B cell (primary cell): ENCODE measurements around the gene TMEM131. TPM values are rescaled to one million over a fixed set of nuclear protein-coding genes. Genes with fewer than 3 reads are reported as not detected.
A peak's percentile ranks its signal among the peaks of the same experiment; 100 is the strongest.

Experiments
- ATAC-seq: fragments of 200-7000 bp; cut with Tn5 transposase; one replicate; pipeline ENCODE4 v1.10.0; 2021; ENCODE audit warnings: low read depth, mild to moderate bottlenecking, moderate number of reproducible peaks, moderate library complexity
- CTCF ChIA-PET: fragments of 350-600 bp; sonication (Branson Sonifier 250); formaldehyde crosslinking; loops from one replicate; lab custom pipeline; 2021; ENCODE audit warnings: antibody characterized with exemption, inconsistent platforms; lab: Charles Lee
- POLR2A ChIA-PET: fragments of 350-600 bp; sonication (Branson Sonifier 250); formaldehyde crosslinking; loops from one replicate; lab custom pipeline; 2021; ENCODE audit warnings: antibody characterized with exemption; lab: Charles Lee
- DNase-seq: peaks from one replicate; pipeline ENCODE4 v3.0.0; 2013
- H2AFZ ChIP-seq: 2 replicates; pipeline ENCODE4 v1.6.1; 2012; ENCODE audit warnings: mild to moderate bottlenecking, low read depth, low read length; ENCODE audit not compliant: insufficient read depth, poor library complexity, severe bottlenecking
- H3K27ac ChIP-seq, 2 donors: 1 replicate in 1 of 2; 2 replicates in 1 of 2; pipeline ENCODE4 v1.5.1; 2012 to 2013; ENCODE audit warnings: low read length in 2 of 2, mild to moderate bottlenecking in 2 of 2, moderate library complexity in 1 of 2
- H3K27me3 ChIP-seq, 4 experiments: fragments of 200-600 bp in 1 of 4; sonication (generic) in 1 of 4; replicated peaks in 1 of 4; 1 replicate in 2 of 4; 2 replicates in 2 of 4; pipeline versions ENCODE4 v1.6.1 to v1.7.0; 2013 to 2016; ENCODE audit warnings: low read length in 3 of 4, mild to moderate bottlenecking in 2 of 4, mixed read lengths in 1 of 4, moderate library complexity in 1 of 4; ENCODE audit not compliant: insufficient read depth in 4 of 4, control insufficient read depth in 3 of 4; ENCODE audit errors: control extremely low read depth in 1 of 4
- H3K36me3 ChIP-seq, 2 experiments: replicated peaks in 1 of 2; 1 replicate in 1 of 2; 2 replicates in 1 of 2; pipeline versions ENCODE4 v1.6.1 to v1.7.1; 2013; ENCODE audit warnings: low read length in 1 of 2; ENCODE audit not compliant: insufficient read depth in 2 of 2, control insufficient read depth in 1 of 2; ENCODE audit errors: control extremely low read depth in 1 of 2, extremely low read depth in 1 of 2
- H3K4me1 ChIP-seq, 2 donors: fragments of 200-600 bp in 1 of 2; sonication (generic) in 1 of 2; 1 replicate in 1 of 2; 2 replicates in 1 of 2; pipeline versions ENCODE4 v1.5.1 to v1.6.1; 2013 to 2017; ENCODE audit warnings: low read length in 2 of 2; ENCODE audit not compliant: control insufficient read depth in 2 of 2, insufficient read depth in 2 of 2
- H3K4me2 ChIP-seq: replicated peaks from 2 replicates; pipeline ENCODE3; 2012; ENCODE audit warnings: mild to moderate bottlenecking, low read depth, low read length; ENCODE audit not compliant: poor library complexity, severe bottlenecking
- H3K4me3 ChIP-seq, 5 experiments: fragments of 200-600 bp in 1 of 5; sonication (generic) in 1 of 5; 1 replicate in 3 of 5; 2 replicates in 2 of 5; pipeline versions ENCODE4 v1.5.1 to v1.7.0; 2011 to 2016; ENCODE audit warnings: low read length in 4 of 5, mild to moderate bottlenecking in 4 of 5, low read depth in 2 of 5, control low read depth in 1 of 5, moderate library complexity in 1 of 5; ENCODE audit not compliant: insufficient read depth in 1 of 5; ENCODE audit errors: control extremely low read depth in 1 of 5, extremely low read depth in 1 of 5
- H3K79me2 ChIP-seq: fragments of 200-600 bp; sonication (generic); one replicate; pipeline ENCODE4 v1.6.0; 2016; ENCODE audit warnings: low read length; ENCODE audit not compliant: control insufficient read depth, insufficient read depth
- H3K9ac ChIP-seq: fragments of 200-600 bp; sonication (generic); 2 replicates; pipeline ENCODE4 v1.6.1; 2017; ENCODE audit warnings: mild to moderate bottlenecking, low read length, moderate library complexity
- H3K9me3 ChIP-seq, 3 donors: one replicate each; pipeline versions ENCODE4 v1.6.1 to v1.7.1; 2013; ENCODE audit warnings: low read length in 2 of 3; ENCODE audit not compliant: control insufficient read depth in 2 of 3, insufficient read depth in 1 of 3; ENCODE audit errors: control extremely low read depth in 1 of 3
- H4K20me1 ChIP-seq: 2 replicates; pipeline ENCODE4 v1.6.0; 2012; ENCODE audit warnings: mild to moderate bottlenecking, low read length; ENCODE audit not compliant: insufficient read depth, control insufficient read depth, poor library complexity, severe bottlenecking
- H3K27ac Mint-ChIP-seq: one replicate; pipeline ENCODE4 v1.8.0; 2021; ENCODE audit warnings: mixed read lengths
- H3K27me3 Mint-ChIP-seq: one replicate; pipeline ENCODE4 v1.8.0; 2021; ENCODE audit warnings: mixed read lengths
- H3K4me1 Mint-ChIP-seq: one replicate; pipeline ENCODE4 v1.8.0; 2021; ENCODE audit warnings: mixed read lengths
- H3K4me3 Mint-ChIP-seq: one replicate; pipeline ENCODE4 v1.8.0; 2021; ENCODE audit warnings: mixed read lengths
- H3K9me3 Mint-ChIP-seq: one replicate; pipeline ENCODE4 v1.8.0; 2022; ENCODE audit warnings: mixed read lengths; ENCODE audit not compliant: insufficient read depth
- EZH2 ChIP-seq: IDR thresholded peaks from 2 replicates; pipeline ENCODE4 v1.6.1; 2012; ENCODE audit warnings: borderline replicate concordance, low read depth, mild to moderate bottlenecking, moderate library complexity, low read length; ENCODE audit not compliant: insufficient read depth, poor library complexity, severe bottlenecking
- WGBS: methylation state at CpG from one replicate; pipeline ENCODE4 v1.1.5; 2013; ENCODE audit warnings: missing lambda C conversion rate; ENCODE audit not compliant: insufficient coverage; 5-methylcytosine and 5-hydroxymethylcytosine counted together
- intact Hi-C: fragments of 100-400 bp; cut with micrococcal nuclease; formaldehyde crosslinking; loops from one replicate; pipeline ENCODE4 v1.10.0; 2022
- polyA plus RNA-seq: library from polyadenylated mRNA; depleted of rRNA; stranded (reverse); fragments of >200 nt; gene quantifications from 2 replicates; pipeline ENCODE4 v1.2.3, GENCODE V29; 2012
- total RNA-seq, 2 donors: library from RNA; stranded (reverse); fragments of 120-200 nt in 1 of 2; gene quantifications; 1 replicate in 1 of 2; 2 replicates in 1 of 2; pipeline versions ENCODE4 v1.2.3 to v1.2.4, GENCODE V29; 2013 to 2022
- TF ChIP-seq, protein P1 (sequence below): fragments of 200-600 bp; IDR thresholded peaks from one replicate; pipeline ENCODE4 v1.8.0; 2022; ENCODE audit warnings: antibody characterized with exemption, mild to moderate bottlenecking

Gene TMEM131
- total and polyA plus RNA-seq, 2 donors (not counting 1 experiment from before 2014, with no cell fraction given), result 24.3 to 101 TPM

GRCh38 chr2:98016908-98017670 lies 21.3 kb upstream of the TMEM131 start:
- Mint-ChIP-seq H3K9me3 (no peaks in the 10 kb centered on the region), H3K4me3 (no peak overlapping the region), H3K27ac (peak overlapping the region; percentile 74), H3K4me1 (peaks cover 53% of the 10 kb centered on the region), H3K27me3 (no peaks in the 10 kb centered on the region)
- Histone ChIP-seq H4K20me1 (no peaks in the 10 kb centered on the region), H3K27ac (no peak overlapping the region), H3K79me2 (peaks cover 18% of the 10 kb centered on the region), H3K9me3 (peaks cover 0 to 2% (median 0%) of the 10 kb centered on the region in 3 donors), H3K4me1 (peaks cover 56 to 61% of the 10 kb centered on the region in 2 donors), H3K27me3 (no peaks in the 10 kb centered on the region), H3K36me3 (no peaks in the 10 kb centered on the region), H2AFZ (no peak overlapping the region), H3K4me2 (no peak overlapping the region), H3K4me3 (no peak overlapping the region), H3K9ac (no peak overlapping the region)
- DNase-seq (no peak), ATAC-seq (no peak)
- intact Hi-C loops, result no loop called here
- no peak for TF ChIP-seq EZH2
- TF ChIP-seq, protein P1, sequence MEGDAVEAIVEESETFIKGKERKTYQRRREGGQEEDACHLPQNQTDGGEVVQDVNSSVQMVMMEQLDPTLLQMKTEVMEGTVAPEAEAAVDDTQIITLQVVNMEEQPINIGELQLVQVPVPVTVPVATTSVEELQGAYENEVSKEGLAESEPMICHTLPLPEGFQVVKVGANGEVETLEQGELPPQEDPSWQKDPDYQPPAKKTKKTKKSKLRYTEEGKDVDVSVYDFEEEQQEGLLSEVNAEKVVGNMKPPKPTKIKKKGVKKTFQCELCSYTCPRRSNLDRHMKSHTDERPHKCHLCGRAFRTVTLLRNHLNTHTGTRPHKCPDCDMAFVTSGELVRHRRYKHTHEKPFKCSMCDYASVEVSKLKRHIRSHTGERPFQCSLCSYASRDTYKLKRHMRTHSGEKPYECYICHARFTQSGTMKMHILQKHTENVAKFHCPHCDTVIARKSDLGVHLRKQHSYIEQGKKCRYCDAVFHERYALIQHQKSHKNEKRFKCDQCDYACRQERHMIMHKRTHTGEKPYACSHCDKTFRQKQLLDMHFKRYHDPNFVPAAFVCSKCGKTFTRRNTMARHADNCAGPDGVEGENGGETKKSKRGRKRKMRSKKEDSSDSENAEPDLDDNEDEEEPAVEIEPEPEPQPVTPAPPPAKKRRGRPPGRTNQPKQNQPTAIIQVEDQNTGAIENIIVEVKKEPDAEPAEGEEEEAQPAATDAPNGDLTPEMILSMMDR, result no peak
- ChIA-PET CTCF (interaction anchor here (1.0 kb wide), 1 partner anchor 210 kb away, joined by 4 read pairs; no protein-coding TSS in a partner anchor), POLR2A (no interaction called here)
- 97% methylated on average over 3 of the region's 7 CpGs for WGBS

DNA sequence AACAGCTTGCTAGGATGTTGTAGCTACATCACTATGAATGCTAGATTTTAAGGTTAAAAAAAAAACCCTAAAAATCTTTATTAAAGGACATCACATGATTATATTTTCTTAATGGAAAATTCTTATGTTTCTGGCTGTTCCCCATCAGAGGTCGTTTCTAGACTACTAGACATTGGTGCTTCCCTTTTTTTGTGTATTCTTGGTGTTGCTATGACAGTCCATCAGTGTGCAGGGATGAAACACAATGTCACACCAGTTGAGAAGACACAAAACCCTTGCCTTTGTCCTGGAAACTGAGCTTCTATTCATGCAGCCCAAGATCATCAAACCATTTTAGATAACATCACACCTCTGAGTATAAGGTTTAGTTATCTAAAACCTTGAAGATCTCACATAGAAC lies 19.9 kb upstream of the TMEM131 start:
- Histone ChIP-seq H3K9ac (no peak overlapping the region), H3K9me3 (no peaks in the 10 kb centered on the region), H3K4me2 (peak overlapping the region; percentile 81), H3K27me3 (no peaks in the 10 kb centered on the region), H4K20me1 (no peaks in the 10 kb centered on the region), H3K79me2 (peaks cover 18% of the 10 kb centered on the region), H3K4me1 (peaks cover 57 to 61% of the 10 kb centered on the region in 2 donors), H3K4me3 (no peak overlapping the region), H2AFZ (no peak overlapping the region), H3K36me3 (no peaks in the 10 kb centered on the region), H3K27ac (peak overlapping the region in 1 of 2 donors; percentile 23)
- H3K4me3 Mint-ChIP-seq, result no peak overlapping the region
- intact Hi-C loops, result no loop called here
- H3K27me3 Mint-ChIP-seq, result no peaks in the 10 kb centered on the region
- no CpG with 5 or more reads among the region's 1 CpG for WGBS
- ATAC-seq, result no peak
- TF ChIP-seq EZH2, result no peak
- TF ChIP-seq, protein P1, result no peak
- CTCF ChIA-PET, result interaction anchor here (1.6 kb wide), 1 partner anchor 10 kb away, joined by 5 read pairs; no protein-coding TSS in a partner anchor
- peak overlapping the region; percentile 74 for H3K27ac Mint-ChIP-seq
- POLR2A ChIA-PET, result interaction anchor here (1.4 kb wide), 1 partner anchor 20 kb away, joined by 3 read pairs; the partner anchor contains the start of gene TMEM131
- peaks cover 53% of the 10 kb centered on the region for H3K4me1 Mint-ChIP-seq
- DNase-seq, result peak; percentile 53
- no peaks in the 10 kb centered on the region for H3K9me3 Mint-ChIP-seq
